ENCODE measurements around the gene PPIL6. TPM values are rescaled to one million over a fixed set of nuclear protein-coding genes. Genes with fewer than 3 reads are reported as not detected.
A peak's percentile ranks its signal among the peaks of the same experiment; 100 is the strongest.

The PPIL6 gene
- total and polyA plus RNA-seq, 2 donors (not counting 1 experiment from before 2014, with no cell fraction given) = 0.85 to 1.8 TPM

- no peaks in the 10 kb centered on the region for H4K20me1 ChIP-seq (ENCODE audit: control insufficient read depth, insufficient read depth, low read length, poor library complexity, severe bottlenecking)
- WGBS (ENCODE audit: insufficient coverage) = under 1% methylated on average over 22 of the region's 48 CpGs
- peak overlapping the region; percentile 73 to 99 (median 93) for H3K4me3 ChIP-seq (ENCODE audit: control extremely low read depth in 1 of 5, extremely low read depth in 1 of 5, insufficient read depth in 1 of 5, low read depth in 2 of 5, low read length in 4 of 5)
- POLR2A ChIA-PET = interaction anchor here (0.6 to 5.5 kb wide), 14 partner anchors 10 to 1171 kb away, joined by 3 to 35 read pairs (median 4); partner anchors contain the start of genes AK9, CD164, FIG4 and PPIL6
- no peaks in the 10 kb centered on the region for H3K9me3 ChIP-seq (ENCODE audit: control extremely low read depth in 1 of 3, control insufficient read depth in 2 of 3, insufficient read depth in 1 of 3, low read length in 2 of 3)
- peak overlapping the region; percentile 98 to 99 for H3K27ac ChIP-seq (ENCODE audit: low read length in 2 of 2)
- peak overlapping the region; percentile 97 for H3K9ac ChIP-seq (ENCODE audit: low read length)
- Mint-ChIP-seq H3K27me3 (no peaks in the 10 kb centered on the region), H3K4me1 (peaks cover 83% of the 10 kb centered on the region), H3K27ac (peak overlapping the region; percentile 99), H3K9me3 (ENCODE audit: insufficient read depth) (no peaks in the 10 kb centered on the region), H3K4me3 (peak overlapping the region; percentile 95)
- ATAC-seq (ENCODE audit: low read depth) (peak; percentile 48), DNase-seq (peak; percentile 96)
- TF ChIP-seq EZH2 (IDR thresholded peaks at IDR 0.05; ENCODE audit: borderline replicate concordance, insufficient read depth, low read depth, low read length, poor library complexity, severe bottlenecking) = no peak
- H2AFZ ChIP-seq (ENCODE audit: insufficient read depth, low read depth, low read length, poor library complexity, severe bottlenecking) = peak overlapping the region; percentile 17
- H3K4me1 ChIP-seq (ENCODE audit: control insufficient read depth in 2 of 2, insufficient read depth in 2 of 2, low read length in 2 of 2) = peaks cover 84 to 85% of the 10 kb centered on the region in 2 donors
- intact Hi-C loops (cut with micrococcal nuclease) = loop anchor here (1.0 to 10.0 kb wide), 8 partner anchors 14 to 1420 kb away; partner anchors contain the start of genes AK9, AMD1, CDK19 and CEP57L1
- H3K4me2 ChIP-seq (replicated peaks; ENCODE audit: low read depth, low read length, poor library complexity, severe bottlenecking) = peak overlapping the region; percentile 95
- H3K27me3 ChIP-seq (replicated peaks in 1 of 4; ENCODE audit: control extremely low read depth in 1 of 4, control insufficient read depth in 3 of 4, insufficient read depth in 4 of 4, low read length in 3 of 4) = no peaks in the 10 kb centered on the region
- peaks cover 42% of the 10 kb centered on the region for H3K79me2 ChIP-seq (ENCODE audit: control insufficient read depth, insufficient read depth, low read length)
- CTCF ChIA-PET = interaction anchor here (1.4 to 6.4 kb wide), 7 partner anchors 8 to 585 kb away, joined by 3 to 55 read pairs (median 12); partner anchors contain the start of genes CD164, PPIL6, SMPD2 and ZBTB24
- peaks cover 0 to 22% of the 10 kb centered on the region in 2 experiments for H3K36me3 ChIP-seq (replicated peaks in 1 of 2; ENCODE audit: control extremely low read depth in 1 of 2, control insufficient read depth in 1 of 2, extremely low read depth in 1 of 2, insufficient read depth in 2 of 2, low read length in 1 of 2)
These were observed 14.3 kb upstream of the PPIL6 start for GRCh38 chr6:109454496-109455436.
